ENCODE results near the gene ASTN2. TPM values are rescaled to one million over a fixed set of nuclear protein-coding genes. Genes with fewer than 3 reads are reported as not detected.

The ASTN2 gene
- polyA plus RNA-seq, 1 experiment: 6.6 TPM

GRCh38 chr9:116493183-116493860 lies 921.5 kb downstream of the ASTN2 start:
- CTCF ChIA-PET: no interaction called here
- Histone ChIP-seq H3K27ac (ENCODE audit: low read depth, low read length) (peak overlapping the region; percentile 0), H3K4me3 (ENCODE audit: low read depth, low read length) (no peak overlapping the region), H3K27me3 (ENCODE audit: control insufficient read depth, insufficient read depth, low read length) (no peaks in the 10 kb centered on the region), H3K9me3 (ENCODE audit: control insufficient read depth, insufficient read depth, low read length) (no peaks in the 10 kb centered on the region)
- no peak for TF ChIP-seq CTCF (IDR thresholded peaks at IDR 0.05; ENCODE audit: low read depth, low read length)
- POLR2A ChIA-PET: interaction anchor here (0.6 kb wide), 1 partner anchor 56 kb away, joined by 4 read pairs; no protein-coding TSS in a partner anchor
- no peak for DNase-seq (ENCODE audit: low read depth, low spot score)

GRCh38 chr9:116491659-116492058 lies 923.2 kb downstream of the ASTN2 start:
- ChIA-PET POLR2A (no interaction called here), CTCF (interaction anchor here (0.6 to 1.1 kb wide), 2 partner anchors 25 to 170 kb away, joined by 3 read pairs; no protein-coding TSS in a partner anchor)
- H3K9me3 ChIP-seq (ENCODE audit: control insufficient read depth, insufficient read depth, low read length): no peaks in the 10 kb centered on the region
- peak; percentile 21 for DNase-seq (ENCODE audit: low read depth, low spot score)
- no peak overlapping the region for H3K4me3 ChIP-seq (ENCODE audit: low read depth, low read length)
- H3K27me3 ChIP-seq (ENCODE audit: control insufficient read depth, insufficient read depth, low read length): no peaks in the 10 kb centered on the region
- H3K27ac ChIP-seq (ENCODE audit: low read depth, low read length): no peak overlapping the region
- TF ChIP-seq CTCF (IDR thresholded peaks at IDR 0.05; ENCODE audit: low read depth, low read length): no peak

- POLR2A ChIA-PET: no interaction called here
- Histone ChIP-seq H3K9me3 (ENCODE audit: control insufficient read depth, insufficient read depth, low read length) (no peaks in the 10 kb centered on the region), H3K4me3 (ENCODE audit: low read depth, low read length) (no peak overlapping the region), H3K27me3 (ENCODE audit: control insufficient read depth, insufficient read depth, low read length) (no peaks in the 10 kb centered on the region), H3K27ac (ENCODE audit: low read depth, low read length) (no peak overlapping the region)
- DNase-seq (ENCODE audit: low read depth, low spot score): no peak
- no peak for TF ChIP-seq CTCF (IDR thresholded peaks at IDR 0.05; ENCODE audit: low read depth, low read length)
- CTCF ChIA-PET: interaction anchor here (1.1 kb wide), 1 partner anchor 170 kb away, joined by 3 read pairs; no protein-coding TSS in a partner anchor
Measured at GRCh38 chr9:116491219-116491618, 923.6 kb downstream of the ASTN2 start.

GRCh38 chr9:116490321-116490720 lies 924.5 kb downstream of the ASTN2 start:
- ChIA-PET POLR2A (no interaction called here), CTCF (no interaction called here)
- Histone ChIP-seq H3K4me3 (ENCODE audit: low read depth, low read length) (no peak overlapping the region), H3K9me3 (ENCODE audit: control insufficient read depth, insufficient read depth, low read length) (no peaks in the 10 kb centered on the region), H3K27me3 (ENCODE audit: control insufficient read depth, insufficient read depth, low read length) (no peaks in the 10 kb centered on the region), H3K27ac (ENCODE audit: low read depth, low read length) (no peak overlapping the region)
- DNase-seq (ENCODE audit: low read depth, low spot score): no peak
- TF ChIP-seq CTCF (IDR thresholded peaks at IDR 0.05; ENCODE audit: low read depth, low read length): no peak

- TF ChIP-seq CTCF (IDR thresholded peaks at IDR 0.05; ENCODE audit: low read depth, low read length): no peak
- POLR2A ChIA-PET: no interaction called here
- CTCF ChIA-PET: no interaction called here
- no peak overlapping the region for H3K4me3 ChIP-seq (ENCODE audit: low read depth, low read length)
- DNase-seq (ENCODE audit: low read depth, low spot score): no peak
- H3K9me3 ChIP-seq (ENCODE audit: control insufficient read depth, insufficient read depth, low read length): no peaks in the 10 kb centered on the region
- no peak overlapping the region for H3K27ac ChIP-seq (ENCODE audit: low read depth, low read length)
- H3K27me3 ChIP-seq (ENCODE audit: control insufficient read depth, insufficient read depth, low read length): no peaks in the 10 kb centered on the region
Measured at GRCh38 chr9:116488373-116488772, 926.5 kb downstream of the ASTN2 start.

Data from AG04450 (cell line).